HG02840 (cell line): ENCODE results near the gene CCL2.

Source experiments
- ATAC-seq: cut with Tn5 transposase; IDR thresholded peaks from one replicate; pipeline ENCODE4 v1.9.1; 2021; ENCODE audit warnings: mild to moderate bottlenecking, moderate library complexity, moderate number of reproducible peaks; ENCODE audit not compliant: unreplicated experiment, low FRiP score

The CCL2 gene

DNA sequence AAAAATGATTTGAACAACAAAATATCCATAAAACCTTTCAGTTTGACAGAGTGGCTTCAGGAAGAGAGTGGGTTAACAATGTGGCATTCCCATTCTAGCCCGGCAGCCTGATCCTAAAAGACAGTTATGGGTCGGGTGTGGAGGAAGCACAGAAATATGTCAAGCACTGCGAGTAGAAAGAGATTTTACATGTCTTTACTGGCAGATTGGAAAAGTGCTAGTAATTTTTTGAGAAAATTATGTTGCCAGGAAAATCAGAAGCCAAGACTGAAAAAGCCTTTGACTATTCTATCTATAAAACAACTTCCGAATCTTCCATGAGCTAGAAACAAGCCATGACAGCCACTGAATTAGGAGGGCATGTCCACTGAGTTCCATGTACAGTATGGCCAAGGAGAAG, 5.8 kb downstream of the CCL2 start:
- ATAC-seq, result no peak

DNA sequence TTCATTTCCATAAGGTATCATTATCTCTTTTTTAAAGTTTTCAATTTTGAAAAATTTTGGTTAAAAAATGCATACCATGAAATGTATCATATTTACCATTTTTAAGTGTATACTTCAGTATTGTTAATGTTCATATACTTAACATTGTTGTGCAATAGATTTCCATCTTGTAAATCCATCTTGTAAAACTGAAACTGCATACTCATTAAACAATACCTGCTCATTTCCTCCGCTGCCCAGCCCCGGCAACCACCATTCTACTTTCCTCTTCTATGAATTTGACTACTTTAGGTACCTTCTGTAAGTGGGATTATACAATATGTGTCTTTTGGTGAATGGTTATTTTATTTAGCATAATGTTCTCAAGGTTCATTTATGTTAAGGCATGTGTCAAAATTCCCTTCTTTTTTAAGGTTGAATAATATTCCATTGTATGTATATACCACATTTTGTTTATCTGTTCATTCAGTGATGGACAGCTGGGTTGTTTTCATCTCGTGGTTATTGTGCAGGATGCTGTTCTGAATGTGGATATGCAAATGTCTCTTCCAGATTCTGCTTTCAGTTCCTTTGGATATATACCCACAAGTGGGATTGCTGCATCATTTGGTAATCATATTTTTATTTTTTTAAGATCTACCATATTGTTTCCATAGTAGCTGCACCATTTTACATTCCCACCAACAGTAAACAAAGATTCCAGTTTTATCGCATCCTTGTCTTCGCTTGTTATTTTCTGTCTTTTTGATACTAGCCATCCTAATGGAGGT, 6.7 kb downstream of the CCL2 start:
- ATAC-seq, result no peak

- no peak for ATAC-seq
Measured at GRCh38 chr17:34265711-34266110, 10.6 kb downstream of the CCL2 start.

- no peak for ATAC-seq
Measured at GRCh38 chr17:34269969-34270368, 14.9 kb downstream of the CCL2 start, which contains the start of gene CCL7. CCL7 (plus strand) TSS chr17:34270221; CDS start chr17:34270291, 70 bp downstream.

DNA sequence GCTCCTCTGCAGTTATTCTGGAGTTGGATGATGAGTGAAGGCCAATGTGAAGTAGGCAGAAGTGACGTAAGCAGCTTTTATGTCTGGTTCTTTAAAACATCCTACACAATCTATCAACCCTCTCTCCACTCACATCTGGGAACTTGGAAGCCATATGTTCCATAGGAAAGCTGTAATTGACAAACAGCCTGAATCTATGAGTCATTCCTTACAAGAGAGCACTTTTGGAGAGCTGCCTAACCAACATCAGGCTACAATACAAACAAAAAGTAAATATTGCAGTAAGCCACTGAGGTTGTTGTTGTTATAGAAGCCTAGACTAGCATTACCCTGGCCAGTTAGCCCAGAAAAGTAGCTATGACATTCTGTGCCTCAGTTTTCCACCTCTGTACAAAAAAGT, 20.8 kb downstream of the CCL2 start:
- ATAC-seq, result no peak

DNA sequence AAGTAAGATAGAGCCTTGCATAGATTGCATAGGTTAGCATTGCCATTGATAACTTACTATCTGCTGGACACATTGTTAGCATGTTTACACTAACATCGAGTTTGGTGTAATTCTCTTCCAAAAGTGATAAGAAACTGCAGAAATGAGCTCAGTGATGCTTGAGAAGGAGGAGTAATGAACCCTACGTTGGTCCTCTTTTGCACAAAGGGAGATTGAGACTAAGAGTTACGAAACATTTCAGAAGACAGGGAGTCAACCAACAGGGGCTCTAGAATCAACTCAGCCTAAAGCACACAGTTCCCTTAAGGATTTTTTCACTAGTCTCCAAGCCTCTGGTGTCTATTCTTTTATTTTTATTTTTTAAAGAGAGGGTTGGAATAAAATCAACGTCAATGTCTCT, 21.7 kb downstream of the CCL2 start:
- ATAC-seq, result no peak

GRCh38 chr17:34283571-34283970, 28.5 kb downstream of the CCL2 start:
- ATAC-seq, result no peak

DNA sequence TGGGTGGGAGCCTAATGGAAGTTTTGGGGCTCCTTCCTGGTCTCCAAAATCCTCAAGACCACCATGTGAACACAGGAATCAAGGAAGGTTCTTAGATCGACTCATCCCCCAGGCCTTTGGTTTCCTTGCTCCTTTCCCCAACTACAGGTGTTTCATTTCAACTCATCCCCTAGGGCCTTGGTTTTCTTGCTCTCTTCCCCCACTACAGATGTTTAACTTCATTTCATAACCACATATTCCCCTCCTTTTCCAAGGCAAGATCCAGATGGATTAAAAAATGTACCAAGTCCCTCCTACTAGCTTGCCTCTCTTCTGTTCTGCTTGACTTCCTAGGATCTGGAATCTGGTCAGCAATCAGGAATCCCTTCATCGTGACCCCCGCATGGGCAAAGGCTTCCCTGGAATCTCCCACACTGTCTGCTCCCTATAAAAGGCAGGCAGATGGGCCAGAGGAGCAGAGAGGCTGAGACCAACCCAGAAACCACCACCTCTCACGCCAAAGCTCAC, 30.3 kb downstream of the CCL2 start, which contains the start of gene CCL11:
Gene CCL11, plus strand, starts transcription at position 457 of the 507 bp plus-strand sequence. CDS start 67 bp downstream, outside the sequence.
- no peak for ATAC-seq

DNA sequence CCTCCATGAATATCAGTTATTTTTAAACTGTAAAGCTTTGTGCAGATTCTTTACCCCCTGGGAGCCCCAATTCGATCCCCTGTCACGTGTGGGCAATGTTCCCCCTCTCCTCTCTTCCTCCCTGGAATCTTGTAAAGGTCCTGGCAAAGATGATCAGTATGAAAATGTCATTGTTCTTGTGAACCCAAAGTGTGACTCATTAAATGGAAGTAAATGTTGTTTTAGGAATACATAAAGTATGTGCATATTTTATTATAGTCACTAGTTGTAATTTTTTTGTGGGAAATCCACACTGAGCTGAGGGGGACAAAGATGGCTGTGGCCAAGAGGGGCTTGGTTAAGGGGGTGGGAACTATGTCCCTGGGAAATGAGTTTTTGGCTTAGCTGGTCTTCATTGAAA, 32.8 kb downstream of the CCL2 start:
- no peak for ATAC-seq

GRCh38 chr17:34290586-34290985, 35.5 kb downstream of the CCL2 start:
- no peak for ATAC-seq

DNA sequence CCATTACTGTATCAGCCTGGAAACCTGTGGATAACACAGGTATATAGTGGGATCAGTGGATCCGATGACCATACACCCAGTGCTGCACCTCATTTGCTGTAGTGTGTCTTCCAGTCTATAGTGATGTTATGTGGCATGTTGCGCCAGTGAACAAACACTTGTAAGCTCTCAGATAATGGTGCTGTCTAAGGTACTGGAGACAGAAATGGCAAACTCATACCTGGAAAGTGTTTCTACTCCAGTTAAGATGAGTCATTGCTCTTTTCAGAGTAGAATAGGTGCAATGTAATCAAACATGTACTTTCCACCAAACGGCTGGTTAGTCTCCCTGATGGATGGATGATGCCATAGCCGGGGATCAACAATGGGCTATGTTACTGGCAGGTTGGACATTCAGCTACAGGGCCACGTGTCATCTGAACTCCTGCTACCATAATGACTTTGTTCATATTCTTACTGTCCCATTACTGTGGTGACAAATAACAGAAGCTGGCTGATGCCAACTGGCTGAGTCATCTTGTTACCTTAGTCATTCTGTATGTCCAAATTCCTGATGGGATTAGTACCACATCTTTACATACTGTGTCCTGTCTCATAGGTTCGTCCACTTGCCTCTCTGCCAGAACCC, 36.8 kb downstream of the CCL2 start:
- ATAC-seq, result no peak

- ATAC-seq, result no peak
Measured at GRCh38 chr17:34299027-34299426, 43.9 kb downstream of the CCL2 start.

DNA sequence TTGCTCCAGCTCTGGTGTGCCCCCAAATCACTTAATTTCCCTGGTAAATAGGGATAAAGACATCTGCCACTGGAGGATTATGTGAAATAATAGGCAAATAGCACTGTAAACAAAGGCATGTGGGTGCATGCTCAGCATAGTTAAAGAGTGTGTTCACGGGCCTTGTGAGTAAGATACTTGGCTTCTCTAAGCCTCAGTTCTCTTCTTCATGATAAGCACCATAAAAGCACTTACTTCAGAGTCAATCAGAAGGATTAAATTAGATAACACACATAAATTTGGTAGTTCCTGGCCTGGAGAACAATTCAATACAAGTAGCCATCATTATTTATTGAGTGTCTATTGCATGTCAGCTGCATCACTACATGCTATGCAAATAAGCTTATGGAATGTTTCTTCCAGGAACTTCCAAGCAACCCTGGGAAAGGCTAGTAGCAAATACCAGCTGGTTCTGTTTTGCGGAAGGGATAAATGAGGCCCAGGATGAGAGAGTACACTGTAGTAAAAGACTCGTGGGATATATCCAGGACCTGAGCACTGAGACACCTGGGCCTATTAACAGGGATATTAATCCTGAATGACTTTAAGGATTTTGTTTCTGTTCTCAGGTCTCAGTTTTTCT, 45.0 kb downstream of the CCL2 start:
- ATAC-seq, result no peak

DNA sequence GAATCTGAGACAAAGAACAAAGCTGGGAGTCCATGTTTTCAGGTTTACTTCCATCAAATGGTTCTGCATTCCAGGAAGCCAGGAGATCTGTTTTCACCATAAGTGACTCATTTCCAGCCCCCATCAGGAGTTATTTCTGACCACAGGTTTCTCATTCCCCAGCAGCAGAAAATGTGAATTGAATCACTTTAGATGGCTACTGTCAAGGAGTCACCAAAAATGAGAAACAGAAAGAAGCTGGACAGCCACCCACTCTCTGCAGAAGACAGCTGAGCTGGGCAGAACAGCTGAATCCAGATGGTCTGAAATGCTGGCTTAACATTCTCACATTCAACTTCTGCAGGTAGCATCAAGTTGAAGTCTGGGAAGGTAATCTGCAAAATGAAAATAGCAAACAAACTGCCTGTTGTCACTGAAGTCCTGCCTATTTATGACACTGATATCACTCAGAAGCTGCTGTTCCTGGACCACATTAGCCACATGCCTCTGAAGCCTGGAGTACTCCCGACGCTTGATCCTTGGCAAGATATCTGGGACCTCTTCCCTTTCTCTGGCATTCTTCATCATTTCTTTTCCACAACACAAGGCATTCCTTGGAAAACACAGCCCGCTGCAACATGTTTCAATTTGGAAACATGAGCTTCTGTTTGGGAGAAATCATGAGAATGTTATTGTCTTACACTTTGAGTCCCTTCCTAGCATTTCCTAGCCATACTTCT, 45.7 kb downstream of the CCL2 start:
- ATAC-seq, result no peak

GRCh38 chr17:34301986-34302385, 46.9 kb downstream of the CCL2 start:
- ATAC-seq, result no peak

DNA sequence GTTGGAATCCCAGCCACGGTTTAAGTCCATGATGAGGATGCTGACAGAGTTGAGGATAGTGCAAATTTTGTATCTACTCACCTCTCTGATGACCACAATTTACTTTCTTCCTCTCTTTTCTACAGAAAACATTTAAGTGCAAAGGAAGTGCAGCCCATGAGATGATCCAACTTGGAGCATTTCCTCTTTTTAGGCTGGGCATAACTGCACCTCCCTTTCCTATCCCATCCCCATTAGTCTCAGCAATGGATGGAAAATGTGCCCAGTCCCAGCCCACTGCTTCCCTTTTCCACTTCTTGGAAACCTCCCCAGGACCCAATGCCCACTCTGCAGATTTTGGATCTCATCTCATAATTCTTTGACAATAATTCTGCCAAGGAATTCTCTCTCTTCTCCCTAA, 47.6 kb downstream of the CCL2 start:
- no peak for ATAC-seq

DNA sequence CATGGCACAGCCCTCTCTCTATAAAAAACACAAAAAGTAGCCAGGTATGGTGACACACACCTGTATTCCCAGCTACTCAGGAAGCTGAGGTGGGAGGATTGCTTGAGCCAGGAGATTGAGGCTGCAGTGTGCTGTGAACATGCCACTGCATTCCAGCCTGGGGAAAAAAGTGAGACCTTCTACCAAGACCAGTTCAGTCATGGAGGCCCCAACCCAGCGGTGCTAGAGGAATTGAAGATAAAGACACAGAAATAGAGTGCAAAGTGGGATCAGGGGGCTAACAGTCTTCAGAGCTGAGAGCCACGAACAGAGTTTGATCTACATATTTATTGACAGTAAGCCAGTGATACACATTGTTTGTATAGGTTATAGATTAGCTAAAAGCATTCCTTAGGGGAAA, 48.5 kb downstream of the CCL2 start:
- ATAC-seq, result no peak

GRCh38 chr17:34305061-34305460, 50.0 kb downstream of the CCL2 start:
- ATAC-seq, result no peak

DNA sequence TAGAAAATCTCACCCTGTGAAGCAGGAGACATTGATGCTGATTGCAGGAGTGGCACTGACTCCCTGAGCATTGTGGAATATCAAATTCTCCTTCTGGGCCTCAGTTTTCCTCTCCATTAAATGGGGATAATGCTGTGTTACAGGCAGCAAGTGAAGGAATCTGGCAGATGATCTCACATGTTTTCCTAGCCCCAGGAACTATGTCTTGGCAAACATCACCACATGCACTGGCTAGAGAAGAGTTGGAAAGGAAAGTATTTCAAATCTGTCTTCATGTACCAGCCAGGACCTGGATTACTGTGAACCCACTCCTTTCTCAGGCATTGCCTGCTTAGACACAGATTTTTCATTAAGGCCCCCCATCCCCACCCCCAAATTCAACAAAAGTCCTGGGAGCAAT, 50.5 kb downstream of the CCL2 start:
- no peak for ATAC-seq

- no peak for ATAC-seq
Measured at GRCh38 chr17:34306466-34306865, 51.4 kb downstream of the CCL2 start.
